ENCODE results near the gene CELF3.
A peak's percentile ranks its signal among the peaks of the same experiment; 100 is the strongest.
"Not testable (repeated sequence)": the region's sequence is repeated elsewhere in the genome, so short reads cannot be mapped to it uniquely, and the experiment has no call there.

CELF3 gene

GRCh38 chr1:151737026-151737425, 20.4 kb upstream of the CELF3 start:
- no peak overlapping the region for H3K27ac ChIP-seq (ENCODE audit: low read depth, low read length)
- H3K27me3 ChIP-seq (ENCODE audit: control insufficient read depth, insufficient read depth, low read length) = no peaks in the 10 kb centered on the region
- no peak overlapping the region for H3K9ac ChIP-seq (ENCODE audit: low read depth, low read length)
- peaks cover 16% of the 10 kb centered on the region for H3K9me3 ChIP-seq (ENCODE audit: control insufficient read depth, insufficient read depth, low read length)
- no peak overlapping the region for H3K4me3 ChIP-seq (ENCODE audit: low read depth, low read length)
- no peaks in the 10 kb centered on the region for H3K36me3 ChIP-seq (ENCODE audit: control insufficient read depth, insufficient read depth, low read length)
- no peaks in the 10 kb centered on the region for H3K4me1 ChIP-seq (ENCODE audit: control insufficient read depth, insufficient read depth, low read length)

GRCh38 chr1:151733995-151734394, 17.4 kb upstream of the CELF3 start:
- H3K27me3 ChIP-seq (ENCODE audit: control insufficient read depth, insufficient read depth, low read length); H3K27ac ChIP-seq (ENCODE audit: low read depth, low read length); H3K4me3 ChIP-seq (ENCODE audit: low read depth, low read length); H3K4me1 ChIP-seq (ENCODE audit: control insufficient read depth, insufficient read depth, low read length); H3K9ac ChIP-seq (ENCODE audit: low read depth, low read length); H3K36me3 ChIP-seq (ENCODE audit: control insufficient read depth, insufficient read depth, low read length): not testable (repeated sequence)
- peaks cover 16% of the 10 kb centered on the region for H3K9me3 ChIP-seq (ENCODE audit: control insufficient read depth, insufficient read depth, low read length)

- Histone ChIP-seq H3K4me1 (ENCODE audit: control insufficient read depth, insufficient read depth, low read length) (peaks cover 12% of the 10 kb centered on the region), H3K9ac (ENCODE audit: low read depth, low read length) (no peak overlapping the region), H3K9me3 (ENCODE audit: control insufficient read depth, insufficient read depth, low read length) (peaks cover 14% of the 10 kb centered on the region), H3K27me3 (ENCODE audit: control insufficient read depth, insufficient read depth, low read length) (0 out of 2 replicates have a peak, but pooled peaks cover 3% of the 10 kb centered on the region), H3K27ac (ENCODE audit: low read depth, low read length) (no peak overlapping the region), H3K4me3 (ENCODE audit: low read depth, low read length) (no peak overlapping the region), H3K36me3 (ENCODE audit: control insufficient read depth, insufficient read depth, low read length) (no peaks in the 10 kb centered on the region)
Observed at GRCh38 chr1:151733126-151733525, 16.5 kb upstream of the CELF3 start.

- no peak overlapping the region for H3K4me3 ChIP-seq (ENCODE audit: low read depth, low read length)
- H3K4me1 ChIP-seq (ENCODE audit: control insufficient read depth, insufficient read depth, low read length) = peaks cover 18% of the 10 kb centered on the region
- H3K27ac ChIP-seq (ENCODE audit: low read depth, low read length) = no peak overlapping the region
- no peaks in the 10 kb centered on the region for H3K9me3 ChIP-seq (ENCODE audit: control insufficient read depth, insufficient read depth, low read length)
- H3K36me3 ChIP-seq (ENCODE audit: control insufficient read depth, insufficient read depth, low read length) = no peaks in the 10 kb centered on the region
- no peak overlapping the region for H3K9ac ChIP-seq (ENCODE audit: low read depth, low read length)
- peaks cover 11% of the 10 kb centered on the region; the same call in 1 of the 2 replicates for H3K27me3 ChIP-seq (ENCODE audit: control insufficient read depth, insufficient read depth, low read length)
Observed at GRCh38 chr1:151729966-151730291, 13.3 kb upstream of the CELF3 start.

GRCh38 chr1:151729157-151729965, 12.8 kb upstream of the CELF3 start:
- Histone ChIP-seq H3K36me3 (ENCODE audit: control insufficient read depth, insufficient read depth, low read length) (no peaks in the 10 kb centered on the region), H3K27ac (ENCODE audit: low read depth, low read length) (no peak overlapping the region), H3K27me3 (ENCODE audit: control insufficient read depth, insufficient read depth, low read length) (peaks cover 11% of the 10 kb centered on the region; the same call in 1 of the 2 replicates), H3K9me3 (ENCODE audit: control insufficient read depth, insufficient read depth, low read length) (no peaks in the 10 kb centered on the region), H3K9ac (ENCODE audit: low read depth, low read length) (no peak overlapping the region), H3K4me1 (ENCODE audit: control insufficient read depth, insufficient read depth, low read length) (peaks cover 21% of the 10 kb centered on the region), H3K4me3 (ENCODE audit: low read depth, low read length) (no peak overlapping the region)

GRCh38 chr1:151728151-151729054, 11.8 kb upstream of the CELF3 start:
- Histone ChIP-seq H3K9ac (ENCODE audit: low read depth, low read length) (no peak overlapping the region), H3K4me3 (ENCODE audit: low read depth, low read length) (peak overlapping the region; percentile 37; the same call in 1 of the 2 replicates), H3K27me3 (ENCODE audit: control insufficient read depth, insufficient read depth, low read length) (peaks cover 14% of the 10 kb centered on the region; the same call in 1 of the 2 replicates), H3K27ac (ENCODE audit: low read depth, low read length) (peak overlapping the region; percentile 40), H3K9me3 (ENCODE audit: control insufficient read depth, insufficient read depth, low read length) (no peaks in the 10 kb centered on the region), H3K36me3 (ENCODE audit: control insufficient read depth, insufficient read depth, low read length) (no peaks in the 10 kb centered on the region), H3K4me1 (ENCODE audit: control insufficient read depth, insufficient read depth, low read length) (peaks cover 24% of the 10 kb centered on the region)

GRCh38 chr1:151723726-151724370, 7.2 kb upstream of the CELF3 start:
- peaks cover 26% of the 10 kb centered on the region for H3K4me1 ChIP-seq (ENCODE audit: control insufficient read depth, insufficient read depth, low read length)
- no peak overlapping the region for H3K9ac ChIP-seq (ENCODE audit: low read depth, low read length)
- H3K9me3 ChIP-seq (ENCODE audit: control insufficient read depth, insufficient read depth, low read length) = no peaks in the 10 kb centered on the region
- H3K27ac ChIP-seq (ENCODE audit: low read depth, low read length) = peak overlapping the region; percentile 27
- H3K4me3 ChIP-seq (ENCODE audit: low read depth, low read length) = no peak overlapping the region
- H3K36me3 ChIP-seq (ENCODE audit: control insufficient read depth, insufficient read depth, low read length) = no peaks in the 10 kb centered on the region
- H3K27me3 ChIP-seq (ENCODE audit: control insufficient read depth, insufficient read depth, low read length) = peaks cover 55% of the 10 kb centered on the region

GRCh38 chr1:151721788-151722510, 5.3 kb upstream of the CELF3 start:
- Histone ChIP-seq H3K36me3 (ENCODE audit: control insufficient read depth, insufficient read depth, low read length) (no peaks in the 10 kb centered on the region), H3K4me3 (ENCODE audit: low read depth, low read length) (peak overlapping the region; percentile 74), H3K27me3 (ENCODE audit: control insufficient read depth, insufficient read depth, low read length) (peaks cover 62% of the 10 kb centered on the region), H3K27ac (ENCODE audit: low read depth, low read length) (no peak overlapping the region), H3K9ac (ENCODE audit: low read depth, low read length) (no peak overlapping the region), H3K9me3 (ENCODE audit: control insufficient read depth, insufficient read depth, low read length) (no peaks in the 10 kb centered on the region), H3K4me1 (ENCODE audit: control insufficient read depth, insufficient read depth, low read length) (peaks cover 22% of the 10 kb centered on the region; the same call in 1 of the 2 replicates)

- H3K9me3 ChIP-seq (ENCODE audit: control insufficient read depth, insufficient read depth, low read length) = no peaks in the 10 kb centered on the region
- H3K27ac ChIP-seq (ENCODE audit: low read depth, low read length) = no peak within 1 kb of the TSS
- H3K4me3 ChIP-seq (ENCODE audit: low read depth, low read length) = peak within 1 kb of the TSS; percentile 74
- no peak within 1 kb of the TSS for H3K9ac ChIP-seq (ENCODE audit: low read depth, low read length)
- peaks cover 22% of the 10 kb centered on the region; the same call in 1 of the 2 replicates for H3K4me1 ChIP-seq (ENCODE audit: control insufficient read depth, insufficient read depth, low read length)
- no peaks in the 10 kb centered on the region for H3K36me3 ChIP-seq (ENCODE audit: control insufficient read depth, insufficient read depth, low read length)
- H3K27me3 ChIP-seq (ENCODE audit: control insufficient read depth, insufficient read depth, low read length) = peaks cover 62% of the 10 kb centered on the region
Observed at GRCh38 chr1:151720974-151721787, 4.6 kb upstream of the CELF3 start, which contains the start of gene RIIAD1. Gene RIIAD1, plus strand, starts transcription at chr1:151721522. Its CDS starts 15 bp downstream, at chr1:151721537.

All from HUES48 (cell line).